SH-SY5Y (cell line): ENCODE results near the gene MCRIP2.

ENCODE experiments used
- GATA2 ChIP-seq: IDR thresholded peaks from 2 replicates; pipeline ENCODE4 v1.6.1; 2011; ENCODE audit warnings: mild to moderate bottlenecking, low read depth, low read length
- GATA3 ChIP-seq: IDR thresholded peaks from 2 replicates; pipeline ENCODE4 v1.6.1; 2011; ENCODE audit warnings: low read depth, mild to moderate bottlenecking, low read length, moderate library complexity

- TF ChIP-seq GATA2 (no peak), GATA3 (no peak)
Observed at GRCh38 chr16:636206-637080, 5.2 kb upstream of the MCRIP2 start, which contains the start of gene METTL26.
